DOHH2 (cell line): ENCODE data around the gene FAP.

ENCODE experiments used
- EZH2phosphoT487 ChIP-seq: fragments of 200-600 bp; sonication (generic); IDR thresholded peaks from 2 replicates; pipeline ENCODE4 v1.6.1; 2017; ENCODE audit warnings: borderline replicate concordance, mild to moderate bottlenecking, antibody characterized with exemption, low read length, moderate library complexity, mixed read lengths
- TF ChIP-seq, protein P1 (sequence below): fragments of 200-600 bp; sonication (generic); IDR thresholded peaks from one replicate; pipeline ENCODE4 v1.5.1; 2014; ENCODE audit warnings: antibody characterized with exemption, mild to moderate bottlenecking, low read depth, low read length; ENCODE audit not compliant: poor library complexity, severe bottlenecking

DNA sequence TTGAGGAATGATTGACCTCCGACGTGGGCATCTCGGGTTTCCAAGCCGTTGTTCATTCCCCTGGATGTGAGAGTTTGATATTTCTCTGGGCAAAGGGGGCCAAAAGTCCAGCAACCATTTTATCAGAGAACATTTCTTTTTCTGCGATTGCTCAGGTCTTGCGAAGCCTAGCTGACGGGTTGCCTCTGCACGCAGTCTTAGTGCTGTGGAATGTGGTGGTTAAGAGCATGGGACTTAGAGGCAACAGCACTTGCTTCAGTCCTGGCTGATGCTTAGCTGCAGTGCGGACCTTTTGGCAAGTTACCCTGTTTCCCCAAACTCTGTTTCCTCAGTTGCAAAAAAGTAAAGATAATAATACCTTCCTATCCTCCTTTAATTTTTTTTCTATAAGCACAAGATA lies 45.0 kb downstream of the FAP start:
- TF ChIP-seq, protein P1, sequence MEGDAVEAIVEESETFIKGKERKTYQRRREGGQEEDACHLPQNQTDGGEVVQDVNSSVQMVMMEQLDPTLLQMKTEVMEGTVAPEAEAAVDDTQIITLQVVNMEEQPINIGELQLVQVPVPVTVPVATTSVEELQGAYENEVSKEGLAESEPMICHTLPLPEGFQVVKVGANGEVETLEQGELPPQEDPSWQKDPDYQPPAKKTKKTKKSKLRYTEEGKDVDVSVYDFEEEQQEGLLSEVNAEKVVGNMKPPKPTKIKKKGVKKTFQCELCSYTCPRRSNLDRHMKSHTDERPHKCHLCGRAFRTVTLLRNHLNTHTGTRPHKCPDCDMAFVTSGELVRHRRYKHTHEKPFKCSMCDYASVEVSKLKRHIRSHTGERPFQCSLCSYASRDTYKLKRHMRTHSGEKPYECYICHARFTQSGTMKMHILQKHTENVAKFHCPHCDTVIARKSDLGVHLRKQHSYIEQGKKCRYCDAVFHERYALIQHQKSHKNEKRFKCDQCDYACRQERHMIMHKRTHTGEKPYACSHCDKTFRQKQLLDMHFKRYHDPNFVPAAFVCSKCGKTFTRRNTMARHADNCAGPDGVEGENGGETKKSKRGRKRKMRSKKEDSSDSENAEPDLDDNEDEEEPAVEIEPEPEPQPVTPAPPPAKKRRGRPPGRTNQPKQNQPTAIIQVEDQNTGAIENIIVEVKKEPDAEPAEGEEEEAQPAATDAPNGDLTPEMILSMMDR, result no peak
- TF ChIP-seq EZH2phosphoT487, result no peak
